Heart right ventricle (tissue), 16 donors: Measurements from ENCODE around the gene HLA-A. TPM values are rescaled to one million over a fixed set of nuclear protein-coding genes. Genes with fewer than 3 reads are reported as not detected.
A peak's percentile ranks its signal among the peaks of the same experiment; 100 is the strongest.

Experiments used
- ATAC-seq, 8 donors: fragments of 200-7000 bp; cut with Tn5 transposase; one replicate each; pipeline ENCODE4 v1.9.1; 2020; ENCODE audit warnings: mild to moderate bottlenecking in 8 of 8, moderate library complexity in 8 of 8, moderate number of reproducible peaks in 1 of 8
- DNase-seq, 2 donors: peaks; one replicate each; pipeline ENCODE4 v3.0.0-alpha.2; 2020
- H3K27ac ChIP-seq, 10 donors: fragments of 200-600 bp; sonication (generic) in 2 of 10; one replicate each; pipeline versions ENCODE4 v1.5.0 to v1.8.0; 2020 to 2022; ENCODE audit warnings: mild to moderate bottlenecking in 3 of 10
- H3K27me3 ChIP-seq, 7 donors: fragments of 200-600 bp; one replicate each; pipeline ENCODE4 v1.8.0; 2021 to 2022; ENCODE audit warnings: mild to moderate bottlenecking in 2 of 7
- H3K36me3 ChIP-seq, 9 donors: fragments of 200-600 bp; sonication (generic) in 1 of 9; one replicate each; pipeline versions ENCODE4 v1.5.0 to v1.8.0; 2020 to 2022; ENCODE audit warnings: mild to moderate bottlenecking in 2 of 9
- H3K4me1 ChIP-seq, 9 donors: fragments of 200-600 bp; sonication (generic) in 1 of 9; one replicate each; pipeline versions ENCODE4 v1.5.0 to v1.8.0; 2020 to 2022; ENCODE audit warnings: mild to moderate bottlenecking in 4 of 9
- H3K4me3 ChIP-seq, 10 donors: fragments of 200-600 bp; sonication (generic) in 2 of 10; one replicate each; pipeline versions ENCODE4 v1.5.0 to v1.8.0; 2020 to 2022; ENCODE audit warnings: mild to moderate bottlenecking in 7 of 10, moderate library complexity in 2 of 10
- H3K9me3 ChIP-seq, 11 donors: fragments of 200-600 bp in 10 of 11; sonication (generic) in 2 of 11; one replicate each; pipeline versions ENCODE4 v1.5.0 to v1.8.0; 2013 to 2022; ENCODE audit warnings: mild to moderate bottlenecking in 2 of 11, control low read depth in 1 of 11, moderate library complexity in 1 of 11
- CTCF ChIP-seq, 9 donors: fragments of 200-600 bp; sonication (generic) in 2 of 9; IDR thresholded peaks; one replicate each; pipeline versions ENCODE4 v1.5.0 to v1.8.0; 2021 to 2022; ENCODE audit warnings: antibody characterized with exemption in 9 of 9, mild to moderate bottlenecking in 5 of 9, moderate library complexity in 1 of 9
- WGBS, 2 donors: extraction: QIAGEN DNeasy Blood & Tissue Kit; methylation state at CpG; one replicate each; pipeline ENCODE4 v1.1.7; 2013; ENCODE audit warnings: inconsistent platforms in 1 of 2; 5-methylcytosine and 5-hydroxymethylcytosine counted together
- intact Hi-C, 10 donors: fragments of 100-400 bp; cut with DNase I; formaldehyde crosslinking; loops; one replicate each; pipeline versions ENCODE4 v1.11.1 to v1.14.2; 2022
- polyA plus RNA-seq, 2 donors: library from polyadenylated mRNA; stranded (reverse); fragments of 200-250 nt; gene quantifications; one replicate each; pipeline ENCODE4 v1.2.3, GENCODE V29; 2013
- total RNA-seq, 10 donors: library from RNA; stranded (reverse); fragmentation: NEBNext Ultra II Directional in 3 of 10; extraction: Animal tissue kit (Norgen Biotek cat#: 25700) in 3 of 10; gene quantifications; one replicate each; pipeline versions ENCODE4 v1.2.1 to v1.2.4, GENCODE V29; 2021 to 2023
- donor health status: Arrhythmogenic right ventricular cardiomyopathy.
- donor health status: ischemic (EF 13 %, LVEDD 7.1; RV severe dilation, severe dysfunction).
- donor health status: healthy with polysubstance abuse.
- donor health status: DM: no; HTN: yes; CAD: no.
- donor health status: DM: no; HTN: no; CAD: no.
- donor health status: ischemic (EF 25% LVEDD 6.9; RV normal size, moderate dysfunction).
- donor health status: ischemic (EF 25% LVEDD 5.7; RV mildly dilated, moderate dysfunction).
- donor health status: healthy.
- donor health status: DM: yes; HTN: yes; CAD: no.
- donor health status: Ischemic cardiomyopathy.
- donor health status: ischemic (EF 35%, LVEDD 5.7; RV mildly dilated, moderate dysfunction).
- donor health status: nonischemic (EF 11% LVEDD 7.7; RV severe dilation, severe dysfunction).
- donor health status: DM: yes; HTN: yes; CAD: no.
- donor health status: PGD.
- donor health status: ischemic (EF 29% LVEDD 5.4; RV normal size, mild dysfunction).
- donor health status: nonischemic (EF 23%, LVEDD 6.1; RV moderate dilation, normal function).

Gene HLA-A
- total and polyA plus RNA-seq, 12 donors: 218 to 1,594 (median 312) TPM

GRCh38 chr6:29965563-29965872, 23.2 kb downstream of the HLA-A start:
- no peaks in the 10 kb centered on the region for H3K36me3 ChIP-seq
- peaks cover 8 to 63% (median 54%) of the 10 kb centered on the region in 9 donors for H3K4me1 ChIP-seq
- no peaks in the 10 kb centered on the region for H3K9me3 ChIP-seq
- TF ChIP-seq CTCF (IDR thresholded peaks at IDR 0.05): no peak
- WGBS, 2 donors: 20 to 25% methylated on average over 2 of the region's 2 CpGs
- peak overlapping the region; percentile 74 to 98 (median 92) for H3K27ac ChIP-seq
- ATAC-seq (peak in 5 of 8 donors; percentile 10 to 23 (median 21)), DNase-seq (no peak)
- H3K27me3 ChIP-seq: no peaks in the 10 kb centered on the region
- H3K4me3 ChIP-seq: peak overlapping the region; percentile 25 to 64 (median 50)
- intact Hi-C loops: loop anchor here in 1 of 10 donors (2.0 kb wide), 1 partner anchor 23 kb away; the partner anchor contains the start of gene HLA-A

- Histone ChIP-seq H3K9me3 (no peaks in the 10 kb centered on the region), H3K27ac (peak overlapping the region; percentile 74 to 98 (median 92)), H3K4me1 (peaks cover 8 to 63% (median 54%) of the 10 kb centered on the region in 9 donors), H3K36me3 (peaks cover 0 to 4% (median 0%) of the 10 kb centered on the region in 9 donors), H3K27me3 (no peaks in the 10 kb centered on the region), H3K4me3 (peak overlapping the region; percentile 25 to 64 (median 50))
- intact Hi-C loops: loop anchor here in 1 of 10 donors (2.0 kb wide), 1 partner anchor 23 kb away; the partner anchor contains the start of gene HLA-A
- DNase-seq (peak; percentile 79 to 88), ATAC-seq (peak; percentile 67 to 92 (median 86))
- no peak for TF ChIP-seq CTCF (IDR thresholded peaks at IDR 0.05)
- 14 to 17% methylated on average over 8 of the region's 8 CpGs for WGBS, 2 donors
Observed at GRCh38 chr6:29965873-29966601, 23.7 kb downstream of the HLA-A start.

GRCh38 chr6:29967379-29968010, 25.2 kb downstream of the HLA-A start:
- H3K9me3 ChIP-seq: no peaks in the 10 kb centered on the region
- H3K4me3 ChIP-seq: peak overlapping the region in 3 of 10 donors; percentile 15 to 21 (median 20)
- H3K4me1 ChIP-seq: peaks cover 8 to 58% (median 48%) of the 10 kb centered on the region in 9 donors
- H3K27ac ChIP-seq: peak overlapping the region in 9 of 10 donors; percentile 56 to 94 (median 85)
- whole genome bisulfite sequencing, 2 donors: 24 to 37% methylated on average over 4 of the region's 4 CpGs
- intact Hi-C loops: no loop called here
- H3K36me3 ChIP-seq: peaks cover 0 to 8% (median 0%) of the 10 kb centered on the region in 9 donors
- no peaks in the 10 kb centered on the region for H3K27me3 ChIP-seq
- DNase-seq (peak in 1 of 2 donors; percentile 76), ATAC-seq (peak in 7 of 8 donors; percentile 30 to 60 (median 52))
- peak in 4 of 9 donors; percentile 27 to 33 (median 32) for TF ChIP-seq CTCF (IDR thresholded peaks at IDR 0.05)

GRCh38 chr6:29968130-29968529, 25.8 kb downstream of the HLA-A start:
- TF ChIP-seq CTCF (IDR thresholded peaks at IDR 0.05): no peak
- Histone ChIP-seq H3K36me3 (peaks cover 0 to 8% (median 0%) of the 10 kb centered on the region in 9 donors), H3K9me3 (no peaks in the 10 kb centered on the region), H3K4me3 (peak overlapping the region in 1 of 10 donors; percentile 21), H3K27me3 (no peaks in the 10 kb centered on the region), H3K27ac (peak overlapping the region in 9 of 10 donors; percentile 56 to 94 (median 85)), H3K4me1 (peaks cover 8 to 57% (median 48%) of the 10 kb centered on the region in 9 donors)
- WGBS, 2 donors: 53 to 70% methylated on average over 2 of the region's 2 CpGs
- intact Hi-C loops: no loop called here
- ATAC-seq: no peak
- no peak for DNase-seq
